GM18505 (cell line): ENCODE data around the gene KRT83.

Source experiments
- ATAC-seq: cut with Tn5 transposase; IDR thresholded peaks from one replicate; pipeline ENCODE4 v1.9.1; 2021; ENCODE audit not compliant: unreplicated experiment
- POLR2A ChIP-seq: IDR thresholded peaks from 4 replicates; pipeline ENCODE4 v1.6.1; 2011; ENCODE audit warnings: borderline replicate concordance; ENCODE audit not compliant: insufficient read depth, insufficient read length; ENCODE audit errors: extremely low read depth

Gene KRT83

DNA sequence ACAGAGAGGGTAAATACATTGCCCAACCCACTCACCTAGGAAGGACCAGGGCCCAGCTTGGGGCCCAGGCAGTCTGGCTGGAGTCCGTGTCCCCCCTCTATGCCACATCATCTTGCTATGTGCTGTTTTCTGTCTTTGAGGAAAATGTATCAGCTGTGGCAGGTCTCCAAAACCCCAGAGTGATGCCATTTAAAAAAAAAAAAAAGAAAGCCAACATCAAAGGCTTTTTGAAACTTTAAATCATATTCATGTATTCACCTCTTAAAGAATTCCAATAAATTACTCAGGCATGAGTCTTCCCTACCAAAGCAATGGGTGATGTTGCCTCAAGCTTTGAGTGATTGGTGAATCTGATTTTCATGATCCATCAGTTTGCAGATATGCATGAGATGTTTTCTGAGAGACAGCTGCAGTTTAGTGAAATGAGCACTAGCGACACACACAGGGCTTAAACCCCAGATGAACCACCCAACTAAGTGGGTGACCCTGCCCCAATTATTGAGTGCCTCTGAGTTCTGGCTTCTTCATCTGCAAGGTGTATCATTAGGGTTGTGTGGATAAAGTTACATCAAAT lies 35.9 kb downstream of the KRT83 start:
- ATAC-seq, result no peak
- TF ChIP-seq POLR2A, result no peak

GRCh38 chr12:52284562-52285171 lies 36.5 kb downstream of the KRT83 start:
- no peak for TF ChIP-seq POLR2A
- ATAC-seq, result no peak

- ATAC-seq, result no peak
Observed at GRCh38 chr12:52280796-52281560, 40.2 kb downstream of the KRT83 start.

GRCh38 chr12:52280319-52280795 lies 40.8 kb downstream of the KRT83 start:
- no peak for TF ChIP-seq POLR2A
- no peak for ATAC-seq

More at GRCh38 chr12:52280796-52281560, 40.2 kb downstream of the KRT83 start:
- no peak for TF ChIP-seq POLR2A

- no peak for ATAC-seq
Observed at GRCh38 chr12:52279422-52280318, 41.5 kb downstream of the KRT83 start.

DNA sequence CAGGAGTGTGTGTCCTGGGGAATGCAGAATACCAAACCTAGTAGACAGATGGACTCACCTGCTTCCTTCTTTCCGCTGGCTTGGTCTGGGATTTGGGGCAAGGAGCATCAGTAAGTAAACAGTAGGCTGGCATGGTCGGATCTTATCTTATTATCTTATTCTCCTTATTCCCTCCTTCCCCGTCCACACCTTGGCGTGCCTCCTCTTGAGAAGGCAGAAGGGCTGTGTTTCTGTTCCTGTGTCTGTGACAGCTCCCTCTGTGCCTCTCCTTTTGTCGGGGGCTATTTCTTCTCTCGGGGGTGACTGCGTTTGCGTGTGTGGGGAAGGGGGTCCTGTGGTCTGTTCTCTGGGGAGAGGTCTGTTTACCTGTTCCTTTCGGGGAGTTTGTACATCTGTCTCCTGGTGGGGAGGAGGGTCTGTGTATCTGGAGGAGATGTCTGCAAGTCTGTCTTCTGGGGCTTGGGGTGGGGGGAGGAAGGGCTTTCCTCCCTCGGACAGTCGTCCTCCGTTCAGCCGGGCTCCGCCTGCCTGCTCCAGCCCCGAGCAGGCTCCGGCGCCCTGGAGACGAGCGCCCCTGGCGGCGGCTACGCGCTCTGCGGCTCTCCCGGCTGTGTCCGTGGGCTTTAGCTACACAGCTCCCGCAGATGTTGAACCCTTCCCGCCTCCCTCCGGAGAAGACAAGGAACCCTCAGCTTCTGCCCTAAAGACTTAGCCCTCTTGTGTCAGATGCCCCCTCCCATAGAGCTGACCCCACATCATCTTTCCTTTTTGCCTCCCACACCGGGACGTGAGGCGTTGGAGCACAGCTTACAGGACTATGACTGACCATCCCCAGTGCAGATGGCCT lies 42.4 kb downstream of the KRT83 start:
- peak; percentile 72 for ATAC-seq
- TF ChIP-seq POLR2A, result no peak

More at GRCh38 chr12:52279422-52280318, 41.5 kb downstream of the KRT83 start:
- TF ChIP-seq POLR2A, result no peak

DNA sequence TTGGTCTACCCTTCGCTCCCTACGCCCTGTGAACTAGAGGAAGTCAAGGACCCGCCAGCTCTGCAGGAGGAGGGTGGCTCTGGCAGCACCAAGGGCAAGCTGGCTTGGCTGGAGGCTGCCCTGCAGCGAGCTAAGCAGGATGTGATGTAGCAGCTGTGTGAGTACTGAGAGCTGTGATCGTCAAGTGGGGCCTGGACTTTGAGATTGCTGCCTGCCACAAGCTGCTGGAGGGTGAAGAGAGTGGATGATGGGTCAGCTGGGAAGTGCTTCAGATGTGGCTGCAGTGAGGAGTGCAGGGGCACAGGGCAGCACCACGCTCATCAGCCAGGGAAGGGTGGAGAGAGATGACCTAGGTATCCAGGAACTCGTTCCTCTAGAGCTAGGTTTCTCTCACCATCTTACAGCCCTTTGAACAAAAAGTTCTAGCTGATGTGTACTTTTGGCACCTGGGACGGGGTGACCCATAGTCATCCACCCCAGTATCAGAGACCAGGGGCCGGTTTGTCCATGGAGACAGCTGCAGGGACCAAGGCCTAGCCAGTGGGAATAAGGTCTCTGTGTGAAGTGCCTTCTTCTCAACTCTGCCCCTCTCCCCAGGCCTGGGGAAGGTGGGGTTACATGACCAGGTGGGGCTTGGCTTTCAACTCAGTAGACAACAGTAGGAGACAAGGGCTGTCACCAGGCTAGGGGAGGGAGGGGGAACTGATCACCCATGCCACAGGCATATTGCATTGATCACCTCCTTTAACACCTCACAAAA lies 43.5 kb downstream of the KRT83 start:
- TF ChIP-seq POLR2A, result no peak
- ATAC-seq, result no peak

DNA sequence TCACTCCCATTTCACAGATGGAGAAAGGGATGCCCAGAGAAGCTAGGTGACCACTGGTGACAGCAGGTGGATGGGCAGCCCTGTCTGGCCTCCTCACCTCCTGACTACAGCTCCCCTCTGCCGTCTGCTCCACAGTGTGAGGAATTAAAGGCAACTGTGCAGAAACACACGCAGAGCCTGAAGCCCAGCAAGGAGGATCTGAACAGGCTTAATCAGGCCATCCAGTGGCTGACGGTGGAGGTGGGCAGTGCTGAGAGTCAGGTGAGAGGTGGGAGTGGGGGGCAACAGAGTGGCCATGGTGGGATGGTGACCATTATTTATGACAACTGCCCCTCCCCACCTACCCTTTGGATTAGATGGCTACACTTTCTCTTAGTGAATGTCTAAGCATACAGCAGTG lies 45.5 kb downstream of the KRT83 start:
- no peak for TF ChIP-seq POLR2A
- no peak for ATAC-seq

DNA sequence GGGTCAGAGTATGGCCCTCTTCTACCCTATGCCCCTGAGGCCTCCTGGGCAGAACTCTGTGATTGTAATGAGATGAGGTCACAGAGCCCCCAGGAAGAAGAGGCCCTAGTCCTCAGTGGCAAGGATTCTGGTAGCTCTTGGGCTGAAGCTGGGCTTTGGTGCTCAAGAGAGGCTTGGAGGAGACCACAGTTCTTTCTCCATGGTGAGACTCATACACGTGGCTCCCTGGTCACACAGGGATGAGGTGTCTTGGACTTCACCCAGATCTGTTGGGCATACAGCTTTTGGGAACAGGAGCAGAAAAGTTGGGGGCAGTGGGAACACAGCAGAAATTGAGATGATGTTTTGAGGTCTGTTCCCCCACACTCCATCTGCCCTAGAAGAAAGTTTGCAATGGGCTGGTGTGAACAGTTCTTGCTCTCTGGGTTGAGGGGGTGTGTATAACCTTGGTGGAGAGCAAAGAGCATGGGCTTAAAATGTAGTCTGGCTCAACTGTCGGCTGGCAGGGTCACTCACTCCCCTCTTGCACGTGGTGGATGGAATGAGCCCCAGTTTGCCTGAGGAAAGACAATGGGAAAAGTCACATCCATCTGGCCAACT lies 46.6 kb downstream of the KRT83 start, which contains the start of gene KRT86:
Gene KRT86 (plus strand): TSS at position 125 of the 600 bp plus-strand sequence. CDS start 27,272 bp downstream, outside the sequence.
- no peak for TF ChIP-seq POLR2A

GRCh38 chr12:52271158-52271557 lies 50.0 kb downstream of the KRT83 start:
- ATAC-seq, result no peak
- TF ChIP-seq POLR2A, result no peak

More for the DNA sequence above, 46.6 kb downstream of the KRT83 start, which contains the start of gene KRT86:
- no peak for ATAC-seq

DNA sequence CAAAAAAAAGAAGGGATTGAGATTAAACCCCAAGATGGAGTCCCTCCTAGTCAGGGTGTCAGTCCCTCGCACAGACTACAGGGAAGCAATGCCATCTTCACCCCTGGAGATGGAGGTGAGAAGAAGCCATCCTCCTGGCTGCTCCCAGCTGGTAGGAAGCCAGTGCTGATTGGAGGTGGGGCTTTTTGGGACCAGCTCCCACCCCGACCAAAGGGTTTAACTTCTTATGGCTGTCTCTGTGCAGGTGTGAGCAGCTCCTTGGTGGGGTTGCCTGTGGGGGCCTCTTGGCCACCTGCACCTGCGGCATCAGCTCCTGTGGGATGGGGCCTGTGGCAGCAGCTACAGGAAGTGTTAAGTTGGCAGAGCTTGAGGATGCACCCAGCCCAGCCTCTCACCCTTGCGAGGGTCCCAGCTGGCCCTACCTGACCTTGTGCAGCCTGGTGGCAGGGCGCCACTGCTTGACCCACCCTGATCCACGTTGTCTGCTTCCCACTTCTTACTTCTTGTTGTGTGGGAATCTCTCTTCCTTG lies 50.6 kb downstream of the KRT83 start:
- TF ChIP-seq POLR2A, result no peak
- no peak for ATAC-seq
